Activated naive CD4-positive, alpha-beta T cell treated with anti-CD3 and anti-CD28 coated beads, Interleukin-2, amount 50 U/mL, for 72 hours (primary cell): Measurements from ENCODE around the gene SEPTIN10. TPM values are rescaled to one million over a fixed set of nuclear protein-coding genes. Genes with fewer than 3 reads are reported as not detected.
"Not testable (repeated sequence)": the region's sequence is repeated elsewhere in the genome, so short reads cannot be mapped to it uniquely, and the experiment has no call there.

Experiments
- ATAC-seq, 2 donors: fragments of 150-1000 bp; cut with Tn5 transposase; 2 replicates each; pipeline ENCODE4 v1.10.0; 2021; ENCODE audit warnings: mild to moderate bottlenecking in 2 of 2, moderate library complexity in 2 of 2
- DNase-seq, 2 donors: peaks; one replicate each; pipeline ENCODE4 v3.0.0; 2021 to 2022; ENCODE audit warnings: low spot score in 2 of 2
- H3K27ac Mint-ChIP-seq, 2 donors: one replicate each; pipeline ENCODE4 v1.8.0; 2022; ENCODE audit warnings: mild to moderate bottlenecking in 2 of 2, mixed read lengths in 2 of 2
- H3K36me3 Mint-ChIP-seq, 2 donors: one replicate each; pipeline ENCODE4 v1.8.0; 2022; ENCODE audit warnings: mixed read lengths in 2 of 2
- H3K9me3 Mint-ChIP-seq, 2 donors: one replicate each; pipeline ENCODE4 v1.8.0; 2022; ENCODE audit warnings: mixed read lengths in 2 of 2
- total RNA-seq, 2 donors: library from RNA; stranded (reverse); gene quantifications; one replicate each; pipeline ENCODE4 v1.2.3, GENCODE V29; 2022

Gene SEPTIN10
- total RNA-seq, 2 donors from 2014 or later: 2.1 to 3.5 TPM

DNA sequence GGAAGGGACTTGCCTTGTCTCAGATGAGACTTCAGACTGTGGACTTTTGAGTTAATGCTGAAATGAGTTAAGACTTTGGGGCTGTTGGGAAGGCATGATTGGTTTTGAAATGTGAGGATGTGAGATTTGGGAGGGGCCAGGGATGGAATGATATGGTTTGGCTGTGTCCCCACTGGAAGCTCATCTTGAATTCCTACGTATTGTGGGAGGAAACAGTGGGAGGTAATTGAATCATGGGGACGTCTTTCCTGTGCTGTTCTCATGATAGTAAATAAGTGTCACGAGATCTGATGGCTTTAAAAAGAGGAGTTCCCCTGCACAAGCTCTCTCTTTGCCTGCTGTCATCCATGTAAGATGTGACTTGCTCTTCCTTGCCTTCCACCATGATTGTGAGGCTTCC lies 77.2 kb downstream of the SEPTIN10 start:
- H3K27ac Mint-ChIP-seq, H3K9me3 Mint-ChIP-seq, ATAC-seq: not testable (repeated sequence)

DNA sequence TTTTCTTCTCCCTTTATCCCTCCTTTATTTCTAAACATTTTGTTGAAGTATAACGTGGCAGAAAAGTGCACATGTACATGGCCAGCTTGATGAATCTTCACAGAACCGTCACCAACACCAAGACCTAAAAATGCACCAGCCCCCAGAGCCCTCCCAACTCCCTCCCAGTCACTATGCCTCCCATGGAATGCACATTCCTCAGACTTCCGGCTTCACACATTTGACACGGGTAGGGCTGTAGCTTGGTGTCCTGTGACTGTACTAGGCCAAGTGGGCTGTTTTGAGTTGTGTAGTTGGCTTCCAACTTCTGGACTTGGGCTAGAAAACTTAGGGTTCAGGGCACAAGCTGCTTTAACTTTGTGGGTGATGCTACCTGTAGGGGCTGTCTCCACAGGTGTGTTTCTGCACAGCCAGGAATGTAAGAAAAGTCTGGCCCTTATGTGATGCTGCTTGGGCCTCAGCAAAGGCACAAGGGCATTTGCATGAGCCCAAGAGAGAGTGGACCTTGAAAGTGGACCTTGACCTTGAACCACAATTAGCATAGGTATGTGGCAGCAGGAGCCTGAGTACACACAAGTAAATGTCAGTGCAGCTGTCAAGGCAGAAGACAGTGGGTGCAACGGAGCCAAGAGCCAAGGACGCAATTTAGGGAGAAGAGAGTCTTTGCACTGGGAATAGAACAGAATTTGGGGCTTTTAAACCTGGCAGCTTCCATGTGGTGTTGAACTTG lies 78.4 kb downstream of the SEPTIN10 start:
- Mint-ChIP-seq H3K27ac (no peak overlapping the region), H3K36me3 (no peaks in the 10 kb centered on the region), H3K9me3 (no peaks in the 10 kb centered on the region)
- DNase-seq: peak in 1 of 2 donors; percentile 47
- no peak for ATAC-seq

More for the DNA sequence above, 77.2 kb downstream of the SEPTIN10 start:
- DNase-seq, H3K36me3 Mint-ChIP-seq: not testable (repeated sequence)

GRCh38 chr2:109533823-109534222 lies 79.9 kb downstream of the SEPTIN10 start:
- ATAC-seq (no peak), DNase-seq (no peak)
- no peak overlapping the region for H3K27ac Mint-ChIP-seq
- no peaks in the 10 kb centered on the region for H3K9me3 Mint-ChIP-seq
- no peaks in the 10 kb centered on the region for H3K36me3 Mint-ChIP-seq

GRCh38 chr2:109532728-109533076 lies 81.1 kb downstream of the SEPTIN10 start:
- H3K36me3 Mint-ChIP-seq: no peaks in the 10 kb centered on the region
- DNase-seq (peak in 1 of 2 donors; percentile 34), ATAC-seq (no peak)
- H3K9me3 Mint-ChIP-seq: no peaks in the 10 kb centered on the region
- no peak overlapping the region for H3K27ac Mint-ChIP-seq

- Mint-ChIP-seq H3K9me3 (no peaks in the 10 kb centered on the region), H3K36me3 (no peaks in the 10 kb centered on the region), H3K27ac (no peak overlapping the region)
- DNase-seq (no peak), ATAC-seq (no peak)
Measured at GRCh38 chr2:109531896-109532727, 81.7 kb downstream of the SEPTIN10 start.

GRCh38 chr2:109531221-109531620 lies 82.5 kb downstream of the SEPTIN10 start:
- DNase-seq: no peak
- no peak for ATAC-seq
- Mint-ChIP-seq H3K9me3 (no peaks in the 10 kb centered on the region), H3K27ac (no peak overlapping the region), H3K36me3 (no peaks in the 10 kb centered on the region)

- H3K9me3 Mint-ChIP-seq: no peaks in the 10 kb centered on the region
- H3K36me3 Mint-ChIP-seq: no peaks in the 10 kb centered on the region
- DNase-seq (no peak), ATAC-seq (no peak)
- H3K27ac Mint-ChIP-seq: no peak overlapping the region
Measured at GRCh38 chr2:109530712-109531111, 83.1 kb downstream of the SEPTIN10 start.

- Mint-ChIP-seq H3K36me3 (no peaks in the 10 kb centered on the region), H3K27ac (peak overlapping the region in 1 of 2 donors; percentile 62), H3K9me3 (no peaks in the 10 kb centered on the region)
- DNase-seq (peak in 1 of 2 donors; percentile 39), ATAC-seq (no peak)
Measured at GRCh38 chr2:109529532-109530449, 84.0 kb downstream of the SEPTIN10 start.

DNA sequence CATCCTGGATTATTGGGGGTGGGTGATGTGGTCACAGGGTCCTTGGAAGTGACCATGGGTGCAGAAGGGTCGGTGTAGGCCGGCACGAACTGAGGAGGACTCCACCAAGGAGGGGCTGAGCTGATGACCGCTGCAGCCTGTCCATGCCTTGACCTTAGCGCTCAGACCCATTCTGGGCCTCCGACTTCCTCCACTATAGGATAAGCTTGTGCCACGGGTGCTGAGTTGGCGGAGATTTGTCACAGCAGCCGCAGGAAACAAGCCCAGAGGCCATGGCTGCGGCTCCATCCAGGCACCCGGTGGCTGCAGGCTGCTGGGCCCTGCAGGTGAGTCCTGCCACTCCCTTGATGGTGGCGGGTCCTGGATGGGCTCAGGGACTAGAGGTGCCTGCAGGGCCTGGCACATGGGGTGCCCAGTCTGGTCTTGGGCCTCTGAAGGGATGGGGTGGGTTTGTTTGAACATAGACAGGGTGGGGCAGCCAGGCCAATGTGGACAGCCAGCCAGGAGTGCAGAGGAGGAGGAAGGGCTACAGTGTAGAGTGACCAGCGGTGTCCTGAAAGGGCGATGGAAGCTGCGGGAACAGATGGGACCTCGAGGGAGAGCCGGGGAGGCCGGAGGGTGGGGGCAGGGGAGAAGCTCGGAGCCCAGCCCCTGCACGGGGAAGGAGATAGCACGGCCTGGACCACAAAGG lies 84.8 kb downstream of the SEPTIN10 start:
- ATAC-seq (no peak), DNase-seq (peak in 1 of 2 donors; percentile 33)
- no peaks in the 10 kb centered on the region for H3K36me3 Mint-ChIP-seq
- no peaks in the 10 kb centered on the region for H3K9me3 Mint-ChIP-seq
- H3K27ac Mint-ChIP-seq: no peak overlapping the region

DNA sequence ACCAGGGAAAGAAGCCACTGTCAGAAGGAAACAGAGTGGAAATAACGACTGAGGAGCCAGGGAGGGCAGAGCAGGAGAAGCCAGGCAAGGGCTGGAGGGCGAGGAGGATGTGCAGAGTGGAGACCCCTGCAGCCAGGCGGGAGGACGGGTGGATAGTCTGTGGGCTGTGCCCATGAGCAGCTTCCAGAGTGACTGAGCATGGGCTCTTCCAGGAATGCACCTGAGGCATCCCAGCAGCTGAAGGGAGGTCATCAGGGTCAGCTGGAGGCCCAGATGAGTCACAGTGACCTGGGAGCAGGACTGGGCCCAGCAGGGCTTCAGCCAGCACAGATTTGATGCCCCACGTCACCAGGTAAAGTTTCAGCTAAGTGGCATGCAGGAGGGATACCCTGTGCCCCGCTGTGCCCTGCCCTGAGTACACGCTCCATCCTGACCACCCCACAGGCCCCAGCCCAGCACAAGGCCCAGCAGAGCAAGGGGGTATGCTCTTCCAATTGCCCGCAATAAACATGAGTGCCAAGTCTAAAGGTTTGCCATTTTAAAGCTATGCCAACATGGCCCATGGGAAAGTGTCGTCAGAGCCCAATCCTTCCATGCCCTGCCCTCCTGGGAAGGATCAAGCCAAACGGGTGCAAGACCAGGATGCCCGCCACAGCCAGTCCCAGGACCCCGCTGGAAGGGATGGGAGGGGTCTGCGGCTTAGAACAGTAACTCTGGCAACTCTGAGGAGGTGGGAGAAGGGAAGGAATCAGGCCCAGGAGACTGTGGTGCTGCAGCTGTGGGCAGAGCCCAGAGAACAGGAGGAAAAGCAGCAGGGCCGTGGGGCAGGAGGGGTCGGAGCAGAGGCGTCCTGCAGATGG lies 85.7 kb downstream of the SEPTIN10 start:
- Mint-ChIP-seq H3K9me3 (no peaks in the 10 kb centered on the region), H3K27ac (no peak overlapping the region), H3K36me3 (no peaks in the 10 kb centered on the region)
- DNase-seq (peak in 1 of 2 donors; percentile 52), ATAC-seq (no peak)

DNA sequence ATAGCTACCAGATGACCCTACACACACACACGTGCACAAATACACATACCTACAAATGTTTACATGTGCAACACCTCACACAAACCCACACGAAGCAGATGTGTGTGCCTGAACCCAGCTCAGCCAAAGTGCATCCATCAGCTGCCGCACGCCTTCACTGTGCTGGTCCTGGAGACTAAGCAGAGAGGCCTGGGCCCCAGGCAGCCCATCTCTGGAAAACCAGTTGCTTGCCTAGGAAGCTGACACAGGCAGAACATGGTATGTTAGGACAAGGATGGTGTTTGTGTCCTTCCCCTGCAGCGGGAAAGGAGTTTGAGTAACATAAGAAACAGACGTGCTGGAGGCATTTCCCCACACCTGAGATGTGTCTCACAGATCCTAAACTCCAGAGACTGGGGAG lies 86.7 kb downstream of the SEPTIN10 start:
- H3K9me3 Mint-ChIP-seq: no peaks in the 10 kb centered on the region
- H3K27ac Mint-ChIP-seq: no peak overlapping the region
- peak in 1 of 2 donors; percentile 37 for DNase-seq
- no peak for ATAC-seq
- no peaks in the 10 kb centered on the region for H3K36me3 Mint-ChIP-seq

- ATAC-seq: no peak
- Mint-ChIP-seq H3K27ac (no peak overlapping the region), H3K9me3 (no peaks in the 10 kb centered on the region), H3K36me3 (no peaks in the 10 kb centered on the region)
- DNase-seq: peak in 1 of 2 donors; percentile 46
Measured at GRCh38 chr2:109526442-109526970, 87.3 kb downstream of the SEPTIN10 start.

- DNase-seq (no peak), ATAC-seq (no peak)
- Mint-ChIP-seq H3K9me3 (no peaks in the 10 kb centered on the region), H3K27ac (no peak overlapping the region), H3K36me3 (no peaks in the 10 kb centered on the region)
Measured at GRCh38 chr2:109525836-109526235, 87.9 kb downstream of the SEPTIN10 start.

- Mint-ChIP-seq H3K9me3 (no peaks in the 10 kb centered on the region), H3K36me3 (no peaks in the 10 kb centered on the region), H3K27ac (no peak overlapping the region)
- no peak for ATAC-seq
- DNase-seq: no peak
Measured at GRCh38 chr2:109523536-109524361, 90.0 kb downstream of the SEPTIN10 start.
